Activated CD4-positive, alpha-beta T cell treated with anti-CD3 and anti-CD28 coated beads, Interleukin-2, amount 50 U/mL, for 16 hours (primary cell): ENCODE measurements around the gene KLF3.

Experiments used
- DNase-seq: peaks from one replicate; pipeline ENCODE4 v3.0.0-alpha.2; 2020

Gene KLF3

DNA sequence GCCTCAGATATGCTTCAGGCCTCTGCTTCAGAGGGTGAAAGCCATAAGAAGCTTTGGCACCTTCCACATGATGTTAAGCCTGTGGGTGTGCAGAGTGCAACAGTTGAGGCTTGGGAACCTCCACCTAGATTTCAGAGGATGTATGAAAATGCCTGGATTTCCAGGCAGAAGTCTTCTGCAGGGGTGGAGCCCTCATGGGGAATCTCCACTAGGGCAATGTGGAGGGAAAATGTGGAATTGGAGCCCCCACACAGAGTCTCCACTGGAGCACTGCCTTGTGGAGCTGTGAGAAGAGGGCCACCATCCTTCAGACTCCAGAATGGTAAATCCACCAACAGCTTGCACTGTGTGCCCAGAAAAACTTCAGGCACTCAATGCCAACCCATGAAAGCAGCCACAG lies 83.6 kb downstream of the KLF3 start:
- DNase-seq = no peak

DNA sequence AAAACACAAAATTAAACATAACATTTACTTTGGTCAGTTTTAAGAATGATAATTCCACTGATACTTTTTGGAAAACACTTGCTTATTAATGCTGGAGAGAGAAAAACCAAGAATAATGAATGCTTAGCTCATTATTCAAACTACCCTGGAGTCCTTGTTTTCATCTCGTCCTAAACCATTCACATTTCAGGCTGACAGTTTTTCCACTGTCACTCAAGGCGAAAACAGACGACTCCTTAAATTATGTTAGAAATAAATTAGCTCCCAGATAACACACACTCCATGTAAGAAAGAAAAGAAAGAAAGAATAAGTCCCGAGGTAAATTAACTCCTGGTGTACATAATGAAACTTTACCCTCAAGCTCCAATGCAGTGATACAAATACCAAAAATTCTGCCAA lies 85.3 kb downstream of the KLF3 start:
- no peak for DNase-seq
